GM21529 (cell line): ENCODE results near the gene NTF4.
"Not testable (repeated sequence)": the region's sequence is repeated elsewhere in the genome, so short reads cannot be mapped to it uniquely, and the experiment has no call there.

ENCODE experiments used
- ATAC-seq: cut with Tn5 transposase; IDR thresholded peaks from one replicate; pipeline ENCODE4 v1.9.1; 2021; ENCODE audit not compliant: unreplicated experiment

The NTF4 gene

GRCh38 chr19:49024233-49024632, 40.4 kb downstream of the NTF4 start, which contains the start of gene CGB3:
CGB3 (minus strand) TSS chr19:49024333; CDS start chr19:49023971, 362 bp downstream.
- not testable (repeated sequence) for ATAC-seq

DNA sequence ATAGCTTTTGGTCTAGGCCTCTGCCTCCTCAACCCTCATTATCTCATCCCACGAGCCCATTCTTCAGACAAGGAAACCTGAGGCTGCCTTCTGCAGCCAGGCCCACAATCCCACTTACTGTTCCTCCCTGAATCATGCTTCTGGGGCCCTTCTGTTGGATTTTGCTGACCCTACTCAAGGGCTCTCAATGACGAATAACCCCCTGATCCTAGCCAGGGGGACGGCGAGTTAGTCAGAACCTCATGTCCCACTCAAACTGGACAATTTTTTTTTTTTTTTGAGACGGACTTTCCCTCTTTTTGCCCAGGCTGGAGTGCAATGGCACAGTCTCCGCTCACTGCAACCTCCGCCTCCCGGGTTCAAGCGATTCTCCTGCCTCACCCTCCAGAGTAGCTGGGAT, 42.5 kb downstream of the NTF4 start:
- no peak for ATAC-seq

DNA sequence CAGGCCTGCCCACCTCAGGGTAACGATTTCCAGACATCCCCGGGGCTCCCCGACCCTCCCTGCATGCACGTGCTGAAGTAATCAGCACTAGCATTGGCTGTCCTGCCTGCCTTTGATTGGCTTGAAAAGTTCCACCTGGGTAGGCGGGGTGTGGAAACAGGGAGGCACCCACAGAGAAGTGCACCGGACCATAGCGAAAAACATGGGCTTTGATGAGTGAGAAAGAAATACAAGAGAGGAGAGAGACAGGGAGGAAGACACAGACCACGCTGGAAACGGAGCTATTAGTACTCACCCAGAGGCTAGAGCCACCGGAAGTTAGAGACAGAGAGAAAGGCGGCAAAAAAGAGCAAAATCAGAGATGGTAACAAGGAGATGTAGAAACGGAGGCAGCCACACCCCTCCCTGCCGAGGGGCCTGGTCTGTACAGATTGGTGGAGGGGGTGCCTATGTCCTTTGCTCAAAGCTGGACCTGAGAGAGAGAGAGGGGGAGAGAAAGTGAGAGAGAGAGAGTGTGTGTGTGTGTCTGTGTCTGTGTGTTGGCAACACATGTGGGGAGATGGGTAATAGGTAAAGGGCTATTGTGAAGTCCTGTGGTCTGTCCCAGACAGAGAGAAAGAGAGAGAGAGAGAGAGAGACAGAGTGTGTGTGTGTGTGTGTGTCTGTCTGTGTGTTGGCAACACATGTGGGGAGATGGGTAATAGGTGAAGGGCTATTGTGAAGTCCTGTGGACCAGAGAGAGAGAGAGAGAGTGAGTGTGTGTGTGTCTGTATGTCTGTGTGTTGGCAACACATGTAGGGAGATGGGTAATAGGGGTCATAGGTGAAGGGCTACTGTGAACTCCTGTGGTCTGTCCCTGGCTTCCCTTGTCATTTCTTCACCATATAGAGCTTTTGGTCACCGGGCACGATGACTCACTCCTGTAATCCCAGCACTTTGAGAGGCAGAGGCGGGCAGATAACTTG, 43.4 kb downstream of the NTF4 start:
- ATAC-seq = no peak

GRCh38 chr19:49020342-49020741, 44.3 kb downstream of the NTF4 start:
- no peak for ATAC-seq

DNA sequence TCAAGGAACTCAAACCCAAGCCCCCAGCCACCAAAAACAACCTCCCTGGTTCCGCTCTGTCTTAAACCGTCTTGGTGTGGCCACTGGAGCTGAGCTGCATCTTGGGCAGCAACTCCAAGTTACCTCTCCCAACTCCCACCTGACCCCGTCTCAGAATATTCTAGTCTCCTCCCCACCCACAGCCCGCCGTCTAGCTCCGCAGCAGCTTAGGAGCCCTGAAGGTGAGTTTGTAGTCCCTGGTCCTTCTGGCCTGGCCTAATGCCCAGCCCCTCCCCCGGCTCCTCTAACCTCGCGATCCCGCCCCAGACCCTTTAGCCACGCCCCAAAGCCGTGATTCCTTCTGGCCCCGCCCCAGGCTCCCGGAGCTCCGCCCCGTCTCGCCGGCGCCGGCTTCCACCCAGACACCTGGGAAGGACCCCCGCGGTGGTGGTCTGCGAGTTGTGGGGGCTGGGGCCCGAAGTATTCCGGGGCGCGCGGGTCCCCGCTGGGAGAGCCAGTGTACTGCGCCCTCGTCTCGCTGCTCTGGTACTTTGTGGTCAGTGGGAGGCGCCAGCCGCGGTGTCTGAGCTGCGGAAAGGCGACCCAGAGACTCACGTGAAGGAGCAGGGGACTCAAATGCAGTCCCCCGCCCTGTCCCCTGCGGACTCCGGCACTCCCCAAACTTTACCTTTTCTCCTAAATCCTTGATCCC, 45.2 kb downstream of the NTF4 start:
- ATAC-seq = no peak

DNA sequence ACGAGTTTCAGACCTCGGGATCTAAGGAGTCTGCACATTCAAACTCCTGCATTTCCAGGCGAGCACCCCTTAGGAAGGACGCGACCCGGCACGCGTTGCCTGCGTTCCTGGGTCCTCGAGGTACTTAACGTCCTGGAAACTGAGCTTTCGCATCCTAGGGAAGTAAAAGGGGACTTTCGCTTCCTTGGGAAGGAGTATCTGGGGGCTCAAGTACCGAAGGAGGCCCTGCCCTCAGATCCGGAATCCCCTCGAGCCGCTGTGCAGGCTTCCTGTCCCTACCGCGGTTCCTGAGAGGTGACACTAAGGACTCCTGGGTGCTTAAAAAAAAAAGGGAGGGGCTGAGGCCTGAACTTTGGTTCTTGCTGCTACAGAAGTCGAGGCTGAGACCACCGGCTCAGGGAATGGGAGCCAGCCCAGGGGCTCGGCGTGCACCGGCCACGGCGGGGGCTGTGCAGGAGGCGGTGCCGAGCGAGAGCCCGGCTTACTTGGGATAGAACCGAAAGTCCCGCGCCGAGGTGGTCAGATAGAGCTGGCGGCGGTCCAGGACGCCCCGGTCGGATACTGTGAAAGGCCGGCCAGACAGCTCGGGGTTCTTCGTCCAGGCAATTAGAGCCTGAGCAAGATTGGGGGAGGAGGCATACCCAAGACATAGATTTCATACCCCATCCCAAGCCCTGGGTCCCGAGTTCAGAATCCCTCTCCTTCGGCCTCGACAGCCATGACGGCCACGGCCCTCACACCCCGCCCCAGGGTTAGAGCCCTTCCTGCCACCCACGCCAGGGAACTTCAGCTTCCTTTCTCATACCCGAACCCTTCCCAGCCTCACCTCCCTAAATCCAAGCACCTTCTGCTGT, 46.0 kb downstream of the NTF4 start:
- ATAC-seq = not testable (repeated sequence)

DNA sequence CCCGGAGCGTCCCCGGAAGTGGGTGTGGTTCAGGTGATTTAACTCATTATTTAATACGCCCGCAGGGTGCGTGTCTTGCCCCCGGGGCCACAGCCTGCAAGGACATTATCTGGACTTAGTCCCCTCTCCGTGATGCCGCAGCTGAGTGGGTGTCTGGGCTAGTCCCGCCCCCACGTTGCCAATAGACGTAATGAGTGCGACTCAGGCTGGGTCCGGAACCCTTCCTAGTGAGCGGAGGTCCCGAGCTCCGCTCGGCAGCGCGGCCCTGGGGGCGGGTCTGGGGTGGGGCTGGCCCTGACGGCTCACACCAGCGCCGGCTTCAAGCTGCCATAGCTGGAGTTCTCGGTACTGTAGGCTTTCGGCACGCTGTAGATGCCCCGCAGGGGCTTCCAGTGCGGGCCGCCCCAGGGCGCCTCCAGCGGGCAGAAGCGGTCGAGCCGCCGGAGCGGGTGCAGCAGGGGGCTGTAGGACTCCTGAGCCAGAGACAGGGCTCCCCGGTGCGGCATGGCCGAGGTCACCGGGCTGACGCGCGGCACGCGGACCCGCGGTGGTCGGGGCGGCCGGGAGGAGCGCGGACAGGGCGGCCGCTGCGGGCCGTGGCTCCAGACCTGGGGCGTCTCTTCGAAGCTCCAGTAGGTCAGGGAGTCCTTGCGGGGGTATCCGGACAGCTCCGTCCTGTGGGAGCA, 46.8 kb downstream of the NTF4 start:
- no peak for ATAC-seq

DNA sequence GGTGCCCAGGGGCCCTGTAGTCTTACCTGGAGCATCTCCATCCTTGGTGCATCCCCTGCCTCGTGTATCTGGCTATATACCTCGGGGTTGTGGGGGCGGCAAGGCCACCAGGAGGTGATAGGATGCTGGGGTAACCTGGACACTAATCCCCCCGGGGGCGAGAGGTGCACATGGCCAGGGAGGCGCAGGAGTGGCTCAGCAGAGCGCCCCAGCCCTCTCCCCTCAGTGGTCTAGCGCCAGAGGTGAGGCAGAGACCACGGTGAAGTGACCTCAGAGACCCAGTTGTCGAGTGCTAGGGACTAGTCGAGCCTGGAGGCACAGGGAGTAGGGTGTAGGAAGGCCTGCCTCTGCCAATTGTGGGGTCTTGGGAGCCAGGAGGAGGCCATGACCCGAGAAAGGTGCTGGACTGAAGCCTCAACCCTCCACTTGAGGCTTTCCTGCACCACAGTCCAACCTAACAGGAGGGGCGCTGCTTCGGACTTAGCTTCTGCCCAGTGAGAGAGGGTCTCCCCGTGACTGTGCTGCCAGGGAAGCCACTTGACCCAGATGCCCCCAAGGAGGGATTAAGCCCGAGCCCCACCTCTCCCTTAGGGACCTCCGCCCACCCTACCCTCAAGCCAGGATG, 47.5 kb downstream of the NTF4 start, which contains the start of gene LHB:
LHB (minus strand) TSS at position 51 of the 625 bp plus-strand sequence; CDS start at position 41, 10 bp downstream.
- no peak for ATAC-seq

DNA sequence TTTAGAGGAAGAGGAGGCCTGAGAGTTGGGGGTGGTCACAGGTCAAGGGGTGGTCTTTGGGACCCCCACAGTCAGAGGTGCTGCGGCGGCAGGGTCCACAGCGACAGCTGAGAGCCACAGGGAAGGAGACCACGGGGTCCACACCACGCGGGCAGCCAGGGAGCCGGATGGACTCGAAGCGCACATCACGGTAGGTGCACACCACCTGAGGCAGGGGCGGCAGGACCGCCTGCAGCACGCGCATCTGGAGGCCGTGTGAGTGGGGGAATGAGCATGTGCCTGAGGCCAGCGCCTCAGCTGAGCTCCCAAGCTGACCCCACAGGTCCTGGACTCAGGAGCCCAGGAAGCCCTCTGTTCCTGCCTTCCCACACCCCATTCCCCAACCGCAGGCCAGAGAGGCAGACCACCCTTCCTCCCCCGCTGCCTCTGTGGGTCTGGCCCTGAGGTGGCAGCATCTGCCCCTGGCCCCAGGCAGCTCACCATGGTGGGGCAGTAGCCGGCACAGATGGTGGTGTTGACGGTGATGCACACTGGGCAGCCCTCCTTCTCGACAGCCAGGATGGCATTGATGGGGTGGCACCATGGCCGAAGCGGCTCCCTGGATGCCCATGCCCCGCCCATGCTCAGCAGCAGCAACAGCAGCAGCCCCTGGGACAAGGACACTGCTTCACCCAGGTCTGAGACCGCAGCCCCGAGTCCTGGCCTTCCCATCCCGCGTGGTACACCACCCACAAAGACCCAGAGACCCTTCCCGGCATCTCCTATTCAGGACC, 48.4 kb downstream of the NTF4 start:
- no peak for ATAC-seq

DNA sequence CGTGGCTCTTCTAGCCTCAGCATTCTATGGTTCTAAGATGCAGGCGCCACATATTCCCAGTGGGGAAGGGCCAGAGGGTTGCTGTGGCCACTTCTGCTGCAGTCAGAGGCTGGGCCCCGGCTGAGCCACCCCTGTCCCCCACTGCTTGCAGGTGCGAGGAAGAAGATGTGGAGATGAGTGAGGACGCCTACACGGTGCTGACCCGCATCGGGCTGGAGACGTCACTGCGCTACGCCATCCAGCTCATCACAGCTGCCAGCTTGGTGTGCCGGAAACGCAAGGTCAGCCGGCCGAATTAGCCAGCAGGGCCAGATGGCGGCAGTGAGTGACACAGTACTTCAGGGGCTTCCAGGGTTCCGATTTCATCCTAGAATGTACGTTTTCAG, 49.8 kb downstream of the NTF4 start:
- no peak for ATAC-seq

DNA sequence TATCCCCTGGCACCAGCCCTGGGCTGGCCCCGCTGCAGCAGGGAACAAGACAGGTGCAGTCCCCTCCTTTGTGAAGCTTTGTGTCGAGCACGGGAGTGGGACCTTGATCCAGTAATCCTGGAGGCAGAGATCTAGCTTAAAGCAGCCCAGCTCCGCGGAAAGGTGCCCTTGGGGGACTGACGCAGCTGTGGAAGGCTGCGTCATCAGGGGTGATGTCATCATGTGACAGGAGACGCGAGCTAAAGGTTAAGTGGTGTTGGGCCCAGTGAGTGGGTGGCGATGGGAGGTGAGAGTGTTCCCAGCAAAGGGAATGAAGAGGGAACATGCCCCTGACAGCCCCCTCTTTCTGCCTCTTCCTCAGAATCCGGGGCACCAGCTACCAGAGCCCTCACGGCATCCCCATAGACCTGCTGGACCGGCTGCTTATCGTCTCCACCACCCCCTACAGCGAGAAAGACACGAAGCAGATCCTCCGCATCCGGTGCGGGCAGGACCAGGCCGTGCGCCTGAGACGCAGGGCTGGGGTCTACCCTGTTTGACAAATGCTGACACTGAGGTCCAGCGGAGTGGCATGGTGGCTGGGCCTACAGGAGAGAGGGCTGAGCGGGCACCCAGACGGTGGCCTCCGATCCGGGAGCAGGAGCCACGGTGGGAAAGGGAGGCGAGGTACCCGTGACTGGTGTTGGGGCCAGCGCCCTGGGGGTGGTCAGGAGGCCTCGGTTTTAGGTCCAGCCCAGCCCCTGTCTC, 50.3 kb downstream of the NTF4 start:
- no peak for ATAC-seq

DNA sequence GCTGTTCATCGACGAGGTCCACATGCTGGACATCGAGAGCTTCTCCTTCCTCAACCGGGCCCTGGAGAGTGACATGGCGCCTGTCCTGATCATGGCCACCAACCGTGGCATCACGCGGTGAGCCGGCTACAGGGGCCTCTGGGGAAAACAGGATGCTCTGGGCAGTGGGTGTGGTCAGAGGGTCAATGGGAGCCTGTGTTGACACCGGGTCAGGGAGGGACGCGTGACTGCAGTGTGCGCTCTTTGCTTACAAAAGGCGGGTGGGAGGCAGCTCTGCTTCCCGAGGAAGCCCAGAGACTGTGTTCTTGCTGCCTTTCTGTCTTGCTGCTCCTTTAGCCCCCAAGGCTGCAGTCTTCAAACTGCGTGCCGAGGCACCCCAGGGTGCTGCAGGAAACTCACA, 53.4 kb downstream of the NTF4 start:
- ATAC-seq = no peak
